H9 (cell line): ENCODE measurements around the gene GABRD. TPM values are rescaled to one million over a fixed set of nuclear protein-coding genes. Genes with fewer than 3 reads are reported as not detected.

Experiments used
- DNase-seq: peaks from one replicate; pipeline ENCODE4 v3.0.0-alpha.2; 2017
- H2AFZ ChIP-seq: one replicate; pipeline ENCODE4 v1.6.1; 2013; ENCODE audit warnings: mild to moderate bottlenecking, low read length, control low read depth, moderate library complexity
- H2AK5ac ChIP-seq: 2 replicates; pipeline ENCODE4 v1.6.1; 2013; ENCODE audit warnings: low read length, control low read depth, mixed read lengths; ENCODE audit not compliant: insufficient read length
- H2BK120ac ChIP-seq: one replicate; pipeline ENCODE4 v1.6.1; 2013; ENCODE audit warnings: low read depth, mild to moderate bottlenecking, low read length, control low read depth, inconsistent platforms; ENCODE audit not compliant: poor library complexity, severe bottlenecking
- H2BK12ac ChIP-seq: 2 replicates; pipeline ENCODE4 v1.6.1; 2013; ENCODE audit warnings: low read length, control low read depth, mixed read lengths, low read depth; ENCODE audit not compliant: insufficient read length
- H2BK15ac ChIP-seq: 2 replicates; pipeline ENCODE4 v1.6.1; 2013; ENCODE audit warnings: low read depth, low read length, control low read depth
- H2BK20ac ChIP-seq: one replicate; pipeline ENCODE4 v1.6.1; 2013; ENCODE audit warnings: low read depth, mild to moderate bottlenecking, low read length, control low read depth, inconsistent platforms; ENCODE audit not compliant: poor library complexity, severe bottlenecking
- H2BK5ac ChIP-seq: 2 replicates; pipeline ENCODE4 v1.6.1; 2013; ENCODE audit warnings: low read length, control low read depth, mixed read lengths; ENCODE audit not compliant: insufficient read length
- H3K14ac ChIP-seq: 2 replicates; pipeline ENCODE4 v1.6.1; 2013; ENCODE audit warnings: low read length, control low read depth; ENCODE audit not compliant: insufficient read depth
- H3K18ac ChIP-seq: 2 replicates; pipeline ENCODE4 v1.6.1; 2013; ENCODE audit warnings: low read depth, mild to moderate bottlenecking, mixed read lengths, low read length, control low read depth; ENCODE audit not compliant: insufficient read length
- H3K23ac ChIP-seq: 2 replicates; pipeline ENCODE4 v1.6.1; 2013; ENCODE audit warnings: low read length, control low read depth, mixed read lengths, low read depth; ENCODE audit not compliant: insufficient read length
- H3K23me2 ChIP-seq: 2 replicates; pipeline ENCODE4 v1.6.1; 2013; ENCODE audit warnings: low read depth, mild to moderate bottlenecking, mixed read lengths, low read length, control low read depth; ENCODE audit not compliant: insufficient read length, poor library complexity, severe bottlenecking
- H3K27ac ChIP-seq: 2 replicates; pipeline ENCODE4 v1.5.1; 2013; ENCODE audit warnings: low read length, control low read depth, mixed read lengths, low read depth; ENCODE audit not compliant: insufficient read length
- H3K27me3 ChIP-seq: 2 replicates; pipeline ENCODE4 v1.6.1; 2013; ENCODE audit warnings: low read length, control low read depth, inconsistent platforms; ENCODE audit not compliant: insufficient read depth
- H3K4ac ChIP-seq: 2 replicates; pipeline ENCODE4 v1.6.1; 2013; ENCODE audit warnings: low read depth, mild to moderate bottlenecking, control low read depth, inconsistent platforms, low read length, moderate library complexity
- H3K4me1 ChIP-seq: 2 replicates; pipeline ENCODE4 v1.6.1; 2013; ENCODE audit warnings: low read length, control low read depth, inconsistent platforms; ENCODE audit not compliant: insufficient read depth
- H3K4me2 ChIP-seq: 2 replicates; pipeline ENCODE4 v1.6.1; 2013; ENCODE audit warnings: low read length, control low read depth, mixed read lengths; ENCODE audit not compliant: insufficient read length, insufficient read depth
- H3K56ac ChIP-seq: 2 replicates; pipeline ENCODE4 v1.6.1; 2013; ENCODE audit warnings: low read depth, mild to moderate bottlenecking, mixed read lengths, low read length, control low read depth; ENCODE audit not compliant: insufficient read length
- H3K79me1 ChIP-seq: 2 replicates; pipeline ENCODE4 v1.6.1; 2013; ENCODE audit warnings: low read depth, mild to moderate bottlenecking, moderate library complexity, low read length, control low read depth, inconsistent platforms; ENCODE audit not compliant: insufficient read depth, poor library complexity, severe bottlenecking
- H3K79me2 ChIP-seq: 2 replicates; pipeline ENCODE4 v1.6.1; 2013; ENCODE audit warnings: low read length, control low read depth, inconsistent platforms; ENCODE audit not compliant: insufficient read depth
- H3K9ac ChIP-seq: 2 replicates; pipeline ENCODE4 v1.6.1; 2013; ENCODE audit warnings: low read length, control low read depth, mixed read lengths; ENCODE audit not compliant: insufficient read length; ENCODE audit errors: extremely low read depth
- H3K9me3 ChIP-seq: one replicate; pipeline ENCODE4 v1.6.1; 2013; ENCODE audit warnings: low read depth, low read length, inconsistent platforms; ENCODE audit not compliant: control insufficient read depth
- H3T11ph ChIP-seq: one replicate; pipeline ENCODE4 v1.6.1; 2013; ENCODE audit warnings: mild to moderate bottlenecking, low read length, control low read depth, inconsistent platforms
- H4K20me1 ChIP-seq: one replicate; pipeline ENCODE4 v1.6.1; 2013; ENCODE audit not compliant: control insufficient read depth, insufficient read length, insufficient read depth
- H4K5ac ChIP-seq: 2 replicates; pipeline ENCODE4 v1.6.1; 2013; ENCODE audit warnings: low read depth, mild to moderate bottlenecking, mixed read lengths, low read length, control low read depth; ENCODE audit not compliant: insufficient read length
- H4K8ac ChIP-seq: replicated peaks from 2 replicates; pipeline ENCODE4 v1.6.1; 2013; ENCODE audit warnings: low read length, control low read depth, mixed read lengths, low read depth; ENCODE audit not compliant: insufficient read length
- H4K91ac ChIP-seq: 2 replicates; pipeline ENCODE4 v1.6.1; 2013; ENCODE audit warnings: low read depth, mild to moderate bottlenecking, moderate library complexity, mixed read lengths, low read length, control low read depth; ENCODE audit not compliant: insufficient read length
- H3K27ac Mint-ChIP-seq, 3 experiments: 2 replicates in 2 of 3; 3 replicates in 1 of 3; pipeline ENCODE4 v1.8.0; 2020 to 2021; ENCODE audit warnings: mixed read lengths in 3 of 3, mild to moderate bottlenecking in 1 of 3, moderate library complexity in 1 of 3
- H3K27me3 Mint-ChIP-seq: 2 replicates; pipeline ENCODE4 v1.8.0; 2021; ENCODE audit warnings: low read depth, mild to moderate bottlenecking, moderate library complexity, mixed read lengths
- H3K36me3 Mint-ChIP-seq, 3 experiments: 2 replicates in 2 of 3; 3 replicates in 1 of 3; pipeline ENCODE4 v1.8.0; 2020 to 2021; ENCODE audit warnings: low read depth in 3 of 3, mixed read lengths in 3 of 3; ENCODE audit not compliant: insufficient read depth in 1 of 3
- H3K4me1 Mint-ChIP-seq, 2 experiments: 2 replicates each; pipeline ENCODE4 v1.8.0; 2020; ENCODE audit warnings: mixed read lengths in 2 of 2
- H3K4me3 Mint-ChIP-seq, 2 experiments: 2 replicates in 1 of 2; 3 replicates in 1 of 2; pipeline ENCODE4 v1.8.0; 2020 to 2021; ENCODE audit warnings: mild to moderate bottlenecking in 2 of 2, mixed read lengths in 2 of 2, moderate library complexity in 1 of 2
- H3K9me3 Mint-ChIP-seq, 2 experiments: 2 replicates in 1 of 2; 3 replicates in 1 of 2; pipeline ENCODE4 v1.8.0; 2020; ENCODE audit warnings: mild to moderate bottlenecking in 2 of 2, mixed read lengths in 2 of 2, moderate library complexity in 1 of 2
- WGBS: extraction: QIAGEN DNeasy Blood & Tissue Kit; methylation state at CpG from one replicate; pipeline ENCODE4 v1.1.7; 2013; ENCODE audit warnings: missing lambda C conversion rate, low lambda C conversion rate, mixed read lengths; ENCODE audit not compliant: insufficient read length; ENCODE audit errors: extremely low coverage; 5-methylcytosine and 5-hydroxymethylcytosine counted together
- total RNA-seq: library from RNA; stranded (reverse); gene quantifications from 2 replicates; pipeline ENCODE4 v1.2.1, GENCODE V29; 2021
- TF ChIP-seq, protein P1 (sequence below): fragments of 200-600 bp; sonication (generic); conservative IDR thresholded peaks from 3 replicates; pipeline ENCODE4 v1.8.0; 2021; ENCODE audit warnings: antibody characterized with exemption, mild to moderate bottlenecking

The GABRD gene
- total RNA-seq, 1 experiment from 2014 or later: 0.59 TPM

DNA sequence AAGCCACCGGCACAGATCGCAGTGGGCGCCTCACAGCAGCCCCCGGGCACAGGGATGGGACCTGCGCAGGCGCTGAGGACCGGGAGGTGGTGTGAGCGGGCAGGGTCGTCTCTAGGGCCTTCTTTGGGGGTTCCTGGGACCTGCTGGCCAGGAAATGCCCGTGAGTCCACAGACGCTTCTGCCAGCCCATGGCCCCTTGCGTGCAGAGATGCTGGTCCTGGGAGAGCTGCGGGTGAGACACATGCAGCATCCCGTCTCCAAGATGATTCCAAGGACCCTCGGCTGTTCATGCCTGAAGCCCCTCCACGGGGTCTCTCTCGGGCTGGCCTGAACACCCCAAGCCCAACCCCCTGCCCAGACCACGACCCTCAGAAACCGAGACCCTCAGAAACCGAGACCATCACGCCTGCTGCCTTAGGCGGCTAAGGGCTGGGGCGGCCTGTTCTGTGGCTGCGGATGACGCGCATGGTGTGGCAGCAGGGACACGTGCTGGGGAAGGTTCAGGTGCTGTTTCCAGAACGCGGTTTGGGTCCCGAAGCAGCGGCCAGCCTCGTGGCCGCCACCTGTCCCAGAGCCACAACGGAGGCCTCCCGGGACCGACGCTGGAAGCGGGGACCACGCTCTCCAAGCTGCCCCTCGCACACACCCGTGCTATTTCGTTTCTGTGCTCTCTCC is 38.5 kb upstream of the GABRD start:
- Histone ChIP-seq H3K9ac (no peak overlapping the region), H2AFZ (no peak overlapping the region), H3K56ac (no peak overlapping the region), H4K8ac (no peak overlapping the region), H3T11ph (no peak overlapping the region), H3K23me2 (no peaks in the 10 kb centered on the region), H3K4ac (no peak overlapping the region), H4K20me1 (no peaks in the 10 kb centered on the region), H3K79me1 (no peaks in the 10 kb centered on the region), H3K4me2 (no peak overlapping the region), H4K91ac (no peak overlapping the region), H3K27ac (no peak overlapping the region), H2BK20ac (no peak overlapping the region), H3K79me2 (no peaks in the 10 kb centered on the region), H2AK5ac (no peak overlapping the region), H2BK12ac (no peak overlapping the region), H3K9me3 (no peaks in the 10 kb centered on the region), H3K27me3 (no peaks in the 10 kb centered on the region), H4K5ac (no peak overlapping the region), H2BK120ac (no peak overlapping the region), H2BK15ac (no peak overlapping the region), H3K18ac (no peak overlapping the region), H3K23ac (no peak overlapping the region), H3K4me1 (no peaks in the 10 kb centered on the region), H3K14ac (no peak overlapping the region; the same call in 1 of the 2 replicates), H2BK5ac (no peak overlapping the region)
- WGBS: no CpG with 5 or more reads among the region's 42 CpGs
- Mint-ChIP-seq H3K27ac (no peak overlapping the region), H3K4me1 (peaks cover 0 to 5% of the 10 kb centered on the region in 2 experiments; a peak in 2 of 4 replicates), H3K4me3 (no peak overlapping the region), H3K9me3 (peaks cover 9 to 20% of the 10 kb centered on the region in 2 experiments), H3K36me3 (peaks cover 0 to 11% (median 0%) of the 10 kb centered on the region in 3 experiments; a peak in 2 of 7 replicates), H3K27me3 (peaks cover 3% of the 10 kb centered on the region)
- peak; percentile 27 for DNase-seq
- TF ChIP-seq, protein P1, sequence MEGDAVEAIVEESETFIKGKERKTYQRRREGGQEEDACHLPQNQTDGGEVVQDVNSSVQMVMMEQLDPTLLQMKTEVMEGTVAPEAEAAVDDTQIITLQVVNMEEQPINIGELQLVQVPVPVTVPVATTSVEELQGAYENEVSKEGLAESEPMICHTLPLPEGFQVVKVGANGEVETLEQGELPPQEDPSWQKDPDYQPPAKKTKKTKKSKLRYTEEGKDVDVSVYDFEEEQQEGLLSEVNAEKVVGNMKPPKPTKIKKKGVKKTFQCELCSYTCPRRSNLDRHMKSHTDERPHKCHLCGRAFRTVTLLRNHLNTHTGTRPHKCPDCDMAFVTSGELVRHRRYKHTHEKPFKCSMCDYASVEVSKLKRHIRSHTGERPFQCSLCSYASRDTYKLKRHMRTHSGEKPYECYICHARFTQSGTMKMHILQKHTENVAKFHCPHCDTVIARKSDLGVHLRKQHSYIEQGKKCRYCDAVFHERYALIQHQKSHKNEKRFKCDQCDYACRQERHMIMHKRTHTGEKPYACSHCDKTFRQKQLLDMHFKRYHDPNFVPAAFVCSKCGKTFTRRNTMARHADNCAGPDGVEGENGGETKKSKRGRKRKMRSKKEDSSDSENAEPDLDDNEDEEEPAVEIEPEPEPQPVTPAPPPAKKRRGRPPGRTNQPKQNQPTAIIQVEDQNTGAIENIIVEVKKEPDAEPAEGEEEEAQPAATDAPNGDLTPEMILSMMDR: no peak
